Neural cell (in vitro differentiated cells): ENCODE data around the gene SLIT3.

Experiments used
- EP300 ChIP-seq: fragments of 450-650 bp; conservative IDR thresholded peaks from 2 replicates; pipeline ENCODE4 v1.6.1; 2014; ENCODE audit warnings: antibody characterized with exemption, mild to moderate bottlenecking, moderate library complexity; ENCODE audit not compliant: poor library complexity, severe bottlenecking
- MXI1 ChIP-seq: fragments of 450-650 bp; conservative IDR thresholded peaks from 2 replicates; pipeline ENCODE4 v1.6.1; 2014; ENCODE audit warnings: antibody characterized with exemption, mild to moderate bottlenecking; ENCODE audit not compliant: poor library complexity, severe bottlenecking
- RAD21 ChIP-seq: fragments of 450-650 bp; conservative IDR thresholded peaks from 2 replicates; pipeline ENCODE4 v1.6.1; 2014; ENCODE audit warnings: antibody characterized with exemption, mild to moderate bottlenecking, moderate library complexity
- TF ChIP-seq, protein P1 (sequence below): fragments of 450-650 bp; IDR thresholded peaks from 2 replicates; pipeline ENCODE4 v1.5.1; 2014; ENCODE audit warnings: antibody characterized with exemption, mild to moderate bottlenecking, moderate library complexity; ENCODE audit not compliant: poor library complexity, severe bottlenecking

GRCh38 chr5:168686837-168687236 lies 614.1 kb downstream of the SLIT3 start:
- TF ChIP-seq, protein P1, sequence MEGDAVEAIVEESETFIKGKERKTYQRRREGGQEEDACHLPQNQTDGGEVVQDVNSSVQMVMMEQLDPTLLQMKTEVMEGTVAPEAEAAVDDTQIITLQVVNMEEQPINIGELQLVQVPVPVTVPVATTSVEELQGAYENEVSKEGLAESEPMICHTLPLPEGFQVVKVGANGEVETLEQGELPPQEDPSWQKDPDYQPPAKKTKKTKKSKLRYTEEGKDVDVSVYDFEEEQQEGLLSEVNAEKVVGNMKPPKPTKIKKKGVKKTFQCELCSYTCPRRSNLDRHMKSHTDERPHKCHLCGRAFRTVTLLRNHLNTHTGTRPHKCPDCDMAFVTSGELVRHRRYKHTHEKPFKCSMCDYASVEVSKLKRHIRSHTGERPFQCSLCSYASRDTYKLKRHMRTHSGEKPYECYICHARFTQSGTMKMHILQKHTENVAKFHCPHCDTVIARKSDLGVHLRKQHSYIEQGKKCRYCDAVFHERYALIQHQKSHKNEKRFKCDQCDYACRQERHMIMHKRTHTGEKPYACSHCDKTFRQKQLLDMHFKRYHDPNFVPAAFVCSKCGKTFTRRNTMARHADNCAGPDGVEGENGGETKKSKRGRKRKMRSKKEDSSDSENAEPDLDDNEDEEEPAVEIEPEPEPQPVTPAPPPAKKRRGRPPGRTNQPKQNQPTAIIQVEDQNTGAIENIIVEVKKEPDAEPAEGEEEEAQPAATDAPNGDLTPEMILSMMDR: no peak
- TF ChIP-seq EP300 (no peak), RAD21 (no peak), MXI1 (no peak)
